Neural cell (in vitro differentiated cells): ENCODE data around the gene RALB. TPM values are rescaled to one million over a fixed set of nuclear protein-coding genes. Genes with fewer than 3 reads are reported as not detected.

ENCODE experiments used
- H2AFZ ChIP-seq: fragments of 200-600, 300-800 bp; sonication (generic), shearing (Covaris generic); 2 replicates; pipeline ENCODE4 v1.6.0; 2014; ENCODE audit warnings: low read depth, mild to moderate bottlenecking, antibody characterized with exemption, low read length, moderate library complexity
- H3F3A ChIP-seq: fragments of 200-600 bp; shearing (Covaris generic); 2 replicates; pipeline ENCODE4 v1.6.1; 2016; ENCODE audit warnings: mild to moderate bottlenecking, moderate library complexity, mixed read lengths, antibody characterized with exemption, low read length; ENCODE audit not compliant: insufficient read depth, poor library complexity, severe bottlenecking
- H3K27ac ChIP-seq: fragments of 200-600, 300-800 bp; sonication (generic), shearing (Covaris generic); 2 replicates; pipeline ENCODE4 v1.5.1; 2014; ENCODE audit warnings: mild to moderate bottlenecking, low read length, moderate library complexity
- H3K27me3 ChIP-seq: fragments of 300-800, 200-600 bp; sonication (generic), shearing (Covaris generic); 2 replicates; pipeline ENCODE4 v1.6.0; 2014; ENCODE audit warnings: mild to moderate bottlenecking, low read depth, low read length, moderate library complexity; ENCODE audit not compliant: insufficient read depth
- H3K36me3 ChIP-seq: fragments of 300-800, 200-600 bp; sonication (generic), shearing (Covaris generic); 2 replicates; pipeline ENCODE4 v1.5.1; 2014; ENCODE audit warnings: mild to moderate bottlenecking, antibody characterized with exemption, low read length, moderate library complexity; ENCODE audit not compliant: insufficient read depth
- H3K4me2 ChIP-seq: fragments of 300-800, 200-600 bp; sonication (generic), shearing (Covaris generic); 2 replicates; pipeline ENCODE4 v1.6.0; 2014; ENCODE audit warnings: mild to moderate bottlenecking, low read length
- H3K4me3 ChIP-seq: fragments of 300-800, 200-600 bp; sonication (generic), shearing (Covaris generic); 2 replicates; pipeline ENCODE4 v1.5.1; 2014; ENCODE audit warnings: mild to moderate bottlenecking, low read length, moderate library complexity
- H3K79me2 ChIP-seq: fragments of 200-600 bp; shearing (Covaris generic); replicated peaks from 2 replicates; pipeline ENCODE4 v1.6.0; 2014; ENCODE audit warnings: mild to moderate bottlenecking, low read length, moderate library complexity; ENCODE audit not compliant: insufficient read depth
- H3K9ac ChIP-seq: fragments of 300-800, 200-600 bp; sonication (generic), shearing (Covaris generic); 2 replicates; pipeline ENCODE4 v1.6.1; 2016; ENCODE audit warnings: mild to moderate bottlenecking, low read length, mixed read lengths
- H3K9me2 ChIP-seq: fragments of 200-600 bp; shearing (Covaris generic); 2 replicates; pipeline ENCODE4 v1.6.1; 2016; ENCODE audit warnings: mild to moderate bottlenecking, low read length, mixed read lengths; ENCODE audit not compliant: insufficient read depth
- H3K9me3 ChIP-seq: fragments of 200-600, 300-800 bp; sonication (generic), shearing (Covaris generic); 2 replicates; pipeline ENCODE4 v1.6.1; 2016; ENCODE audit warnings: mild to moderate bottlenecking, mixed run types, low read length, moderate library complexity, mixed read lengths
- H4K20me1 ChIP-seq: fragments of 200-600 bp; shearing (Covaris generic); 2 replicates; pipeline ENCODE4 v1.6.1; 2016; ENCODE audit warnings: mild to moderate bottlenecking, mixed run types; ENCODE audit not compliant: insufficient read depth
- CTCF ChIP-seq: fragments of 450-650 bp; IDR thresholded peaks from 2 replicates; pipeline ENCODE4 v1.5.1; 2014; ENCODE audit warnings: antibody characterized with exemption, mild to moderate bottlenecking, moderate library complexity; ENCODE audit not compliant: poor library complexity, severe bottlenecking
- EP300 ChIP-seq: fragments of 450-650 bp; conservative IDR thresholded peaks from 2 replicates; pipeline ENCODE4 v1.6.1; 2014; ENCODE audit warnings: antibody characterized with exemption, mild to moderate bottlenecking, moderate library complexity; ENCODE audit not compliant: poor library complexity, severe bottlenecking
- EZH2 ChIP-seq: fragments of 200-600, 300-800 bp; shearing (Covaris generic), sonication (generic); IDR thresholded peaks from 2 replicates; pipeline ENCODE4 v1.6.1; 2014; ENCODE audit warnings: antibody characterized with exemption, low read length, borderline replicate concordance, mild to moderate bottlenecking; ENCODE audit not compliant: insufficient read depth, poor library complexity, severe bottlenecking
- MXI1 ChIP-seq: fragments of 450-650 bp; conservative IDR thresholded peaks from 2 replicates; pipeline ENCODE4 v1.6.1; 2014; ENCODE audit warnings: antibody characterized with exemption, mild to moderate bottlenecking; ENCODE audit not compliant: poor library complexity, severe bottlenecking
- POLR2AphosphoS5 ChIP-seq: IDR thresholded peaks from 2 replicates; pipeline ENCODE4 v1.6.1; 2012
- RAD21 ChIP-seq: fragments of 450-650 bp; conservative IDR thresholded peaks from 2 replicates; pipeline ENCODE4 v1.6.1; 2014; ENCODE audit warnings: antibody characterized with exemption, mild to moderate bottlenecking, moderate library complexity
- REST ChIP-seq: IDR thresholded peaks from 2 replicates; pipeline ENCODE4 v1.6.1; 2012; ENCODE audit warnings: borderline replicate concordance
- SMC3 ChIP-seq: fragments of 450-650 bp; conservative IDR thresholded peaks from 2 replicates; pipeline ENCODE4 v1.6.1; 2014; ENCODE audit warnings: antibody characterized with exemption, mild to moderate bottlenecking, moderate library complexity; ENCODE audit not compliant: poor library complexity
- TAF1 ChIP-seq: IDR thresholded peaks from 2 replicates; pipeline ENCODE4 v1.6.1; 2012; ENCODE audit warnings: low read depth
- polyA plus RNA-seq: library from polyadenylated mRNA; depleted of rRNA; stranded (reverse); fragments of >200 nt; gene quantifications from 2 replicates; pipeline ENCODE4 v1.2.3, GENCODE V29; 2014

The RALB gene
- polyA plus RNA-seq, 1 donor from 2014 or later, result 50.6 TPM

- Histone ChIP-seq H3K27me3 (no peaks in the 10 kb centered on the region), H3K9me3 (peaks cover 4% of the 10 kb centered on the region), H3F3A (no peaks in the 10 kb centered on the region), H3K4me3 (no peak overlapping the region), H3K27ac (no peak overlapping the region), H3K9ac (no peak overlapping the region), H3K4me2 (no peak overlapping the region), H2AFZ (no peak overlapping the region), H4K20me1 (no peaks in the 10 kb centered on the region), H3K36me3 (no peaks in the 10 kb centered on the region), H3K9me2 (no peaks in the 10 kb centered on the region), H3K79me2 (no peaks in the 10 kb centered on the region)
- TF ChIP-seq POLR2AphosphoS5, result no peak
- no peak for TF ChIP-seq RAD21
- TF ChIP-seq REST, result no peak
- TF ChIP-seq EP300, result no peak
- no peak for TF ChIP-seq EZH2
These were observed 31.9 kb upstream of the RALB start for GRCh38 chr2:120220756-120221155.

GRCh38 chr2:120221616-120222015, 31.0 kb upstream of the RALB start:
- Histone ChIP-seq H3K79me2 (no peaks in the 10 kb centered on the region), H3K9me3 (no peaks in the 10 kb centered on the region), H3F3A (no peaks in the 10 kb centered on the region), H4K20me1 (no peaks in the 10 kb centered on the region), H3K9ac (no peak overlapping the region), H3K36me3 (no peaks in the 10 kb centered on the region), H3K27ac (no peak overlapping the region), H3K27me3 (no peaks in the 10 kb centered on the region), H2AFZ (no peak overlapping the region), H3K9me2 (no peaks in the 10 kb centered on the region), H3K4me3 (no peak overlapping the region), H3K4me2 (no peak overlapping the region)
- no peak for TF ChIP-seq REST
- no peak for TF ChIP-seq POLR2AphosphoS5
- no peak for TF ChIP-seq CTCF
- TF ChIP-seq EZH2, result no peak
- TF ChIP-seq SMC3, result no peak
- no peak for TF ChIP-seq MXI1
- no peak for TF ChIP-seq EP300
- TF ChIP-seq RAD21, result no peak
- no peak for TF ChIP-seq TAF1
